ENCODE data around the gene LMO4.
A peak's percentile ranks its signal among the peaks of the same experiment; 100 is the strongest.

Gene LMO4

GRCh38 chr1:87305762-87306161, 22.9 kb upstream of the LMO4 start:
- no peak overlapping the region for H2AFZ ChIP-seq (ENCODE audit: low read depth, low read length)
- peaks cover 10% of the 10 kb centered on the region for H3K27me3 ChIP-seq (ENCODE audit: insufficient read depth, low read length)
- H3K4me1 ChIP-seq (ENCODE audit: insufficient read depth, low read length): peaks cover 3% of the 10 kb centered on the region
- no peak overlapping the region for H3K4me3 ChIP-seq (ENCODE audit: low read length)
- H3K36me3 ChIP-seq (ENCODE audit: insufficient read depth, low read length): no peaks in the 10 kb centered on the region
- no peaks in the 10 kb centered on the region for H3K9me3 ChIP-seq (ENCODE audit: low read length)

- no peaks in the 10 kb centered on the region for H3K9me3 ChIP-seq (ENCODE audit: low read length)
- H3K4me1 ChIP-seq (ENCODE audit: insufficient read depth, low read length): peaks cover 3% of the 10 kb centered on the region
- H2AFZ ChIP-seq (ENCODE audit: low read depth, low read length): no peak overlapping the region
- H3K27me3 ChIP-seq (ENCODE audit: insufficient read depth, low read length): peaks cover 8% of the 10 kb centered on the region
- no peaks in the 10 kb centered on the region for H3K36me3 ChIP-seq (ENCODE audit: insufficient read depth, low read length)
- H3K4me3 ChIP-seq (ENCODE audit: low read length): no peak overlapping the region
Observed at GRCh38 chr1:87307306-87307705, 21.4 kb upstream of the LMO4 start.

GRCh38 chr1:87307931-87308330, 20.7 kb upstream of the LMO4 start:
- Histone ChIP-seq H3K4me1 (ENCODE audit: insufficient read depth, low read length) (peaks cover 3% of the 10 kb centered on the region), H3K36me3 (ENCODE audit: insufficient read depth, low read length) (no peaks in the 10 kb centered on the region), H3K4me3 (ENCODE audit: low read length) (no peak overlapping the region), H3K9me3 (ENCODE audit: low read length) (no peaks in the 10 kb centered on the region), H3K27me3 (ENCODE audit: insufficient read depth, low read length) (peaks cover 8% of the 10 kb centered on the region), H2AFZ (ENCODE audit: low read depth, low read length) (no peak overlapping the region)

GRCh38 chr1:87314091-87314490, 14.6 kb upstream of the LMO4 start:
- H3K36me3 ChIP-seq (ENCODE audit: insufficient read depth, low read length): no peaks in the 10 kb centered on the region
- H3K4me3 ChIP-seq (ENCODE audit: low read length): no peak overlapping the region
- H3K9me3 ChIP-seq (ENCODE audit: low read length): no peaks in the 10 kb centered on the region
- no peak overlapping the region for H2AFZ ChIP-seq (ENCODE audit: low read depth, low read length)
- H3K27me3 ChIP-seq (ENCODE audit: insufficient read depth, low read length): peaks cover 3% of the 10 kb centered on the region
- H3K4me1 ChIP-seq (ENCODE audit: insufficient read depth, low read length): peaks cover 3% of the 10 kb centered on the region

- H3K36me3 ChIP-seq (ENCODE audit: insufficient read depth, low read length): no peaks in the 10 kb centered on the region
- no peak overlapping the region for H3K4me3 ChIP-seq (ENCODE audit: low read length)
Observed at GRCh38 chr1:87318056-87318650, 10.5 kb upstream of the LMO4 start.

GRCh38 chr1:87318806-87319205, 9.9 kb upstream of the LMO4 start:
- no peak overlapping the region for H2AFZ ChIP-seq (ENCODE audit: low read depth, low read length)
- no peaks in the 10 kb centered on the region for H3K27me3 ChIP-seq (ENCODE audit: insufficient read depth, low read length)
- no peak overlapping the region for H3K4me3 ChIP-seq (ENCODE audit: low read length)

More at GRCh38 chr1:87318056-87318650, 10.5 kb upstream of the LMO4 start:
- H2AFZ ChIP-seq (ENCODE audit: low read depth, low read length): no peak overlapping the region
- no peaks in the 10 kb centered on the region for H3K4me1 ChIP-seq (ENCODE audit: insufficient read depth, low read length)
- H3K27me3 ChIP-seq (ENCODE audit: insufficient read depth, low read length): peaks cover under 1% of the 10 kb centered on the region
- H3K9me3 ChIP-seq (ENCODE audit: low read length): no peaks in the 10 kb centered on the region

GRCh38 chr1:87325982-87326738, 2.5 kb upstream of the LMO4 start:
- H3K4me1 ChIP-seq (ENCODE audit: insufficient read depth, low read length): peaks cover 6% of the 10 kb centered on the region
- no peak overlapping the region for H2AFZ ChIP-seq (ENCODE audit: low read depth, low read length)
- no peaks in the 10 kb centered on the region for H3K27me3 ChIP-seq (ENCODE audit: insufficient read depth, low read length)
- H3K36me3 ChIP-seq (ENCODE audit: insufficient read depth, low read length): no peaks in the 10 kb centered on the region
- no peak overlapping the region for H3K4me3 ChIP-seq (ENCODE audit: low read length)
- H3K9me3 ChIP-seq (ENCODE audit: low read length): no peaks in the 10 kb centered on the region

More at GRCh38 chr1:87318806-87319205, 9.9 kb upstream of the LMO4 start:
- no peaks in the 10 kb centered on the region for H3K9me3 ChIP-seq (ENCODE audit: low read length)
- H3K36me3 ChIP-seq (ENCODE audit: insufficient read depth, low read length): no peaks in the 10 kb centered on the region
- H3K4me1 ChIP-seq (ENCODE audit: insufficient read depth, low read length): no peaks in the 10 kb centered on the region

- Histone ChIP-seq H3K36me3 (ENCODE audit: insufficient read depth, low read length) (no peaks in the 10 kb centered on the region), H3K9me3 (ENCODE audit: low read length) (no peaks in the 10 kb centered on the region), H3K4me3 (ENCODE audit: low read length) (peak overlapping the region; percentile 53), H3K4me1 (ENCODE audit: insufficient read depth, low read length) (peaks cover 13% of the 10 kb centered on the region), H3K27me3 (ENCODE audit: insufficient read depth, low read length) (no peaks in the 10 kb centered on the region), H2AFZ (ENCODE audit: low read depth, low read length) (peak overlapping the region; percentile 76)
Observed at GRCh38 chr1:87327376-87328271, 1.1 kb upstream of the LMO4 start.

GRCh38 chr1:87329051-87329525, 408 bp downstream of the LMO4 start:
- H3K36me3 ChIP-seq (ENCODE audit: insufficient read depth, low read length): peaks cover under 1% of the 10 kb centered on the region
- H2AFZ ChIP-seq (ENCODE audit: low read depth, low read length): peak overlapping the region; percentile 85
- H3K27me3 ChIP-seq (ENCODE audit: insufficient read depth, low read length): no peaks in the 10 kb centered on the region
- H3K9me3 ChIP-seq (ENCODE audit: low read length): no peaks in the 10 kb centered on the region
- peaks cover 15% of the 10 kb centered on the region for H3K4me1 ChIP-seq (ENCODE audit: insufficient read depth, low read length)
- peak overlapping the region; percentile 53 for H3K4me3 ChIP-seq (ENCODE audit: low read length)

- no peaks in the 10 kb centered on the region for H3K9me3 ChIP-seq (ENCODE audit: low read length)
- no peaks in the 10 kb centered on the region for H3K27me3 ChIP-seq (ENCODE audit: insufficient read depth, low read length)
- peak overlapping the region; percentile 53 for H3K4me3 ChIP-seq (ENCODE audit: low read length)
- peaks cover 4% of the 10 kb centered on the region for H3K36me3 ChIP-seq (ENCODE audit: insufficient read depth, low read length)
- H3K4me1 ChIP-seq (ENCODE audit: insufficient read depth, low read length): peaks cover 15% of the 10 kb centered on the region
- H2AFZ ChIP-seq (ENCODE audit: low read depth, low read length): peak overlapping the region; percentile 85
Observed at GRCh38 chr1:87329526-87330056, 911 bp downstream of the LMO4 start.

- Histone ChIP-seq H3K4me1 (ENCODE audit: insufficient read depth, low read length) (peaks cover 15% of the 10 kb centered on the region), H2AFZ (ENCODE audit: low read depth, low read length) (peak overlapping the region; percentile 85), H3K36me3 (ENCODE audit: insufficient read depth, low read length) (peaks cover 4% of the 10 kb centered on the region), H3K4me3 (ENCODE audit: low read length) (peak overlapping the region; percentile 53), H3K9me3 (ENCODE audit: low read length) (no peaks in the 10 kb centered on the region), H3K27me3 (ENCODE audit: insufficient read depth, low read length) (no peaks in the 10 kb centered on the region)
Observed at GRCh38 chr1:87330057-87330884, 1.6 kb downstream of the LMO4 start.

- H3K27me3 ChIP-seq (ENCODE audit: insufficient read depth, low read length): no peaks in the 10 kb centered on the region
- H3K9me3 ChIP-seq (ENCODE audit: low read length): no peaks in the 10 kb centered on the region
- H3K4me3 ChIP-seq (ENCODE audit: low read length): peak overlapping the region; percentile 53
- H3K4me1 ChIP-seq (ENCODE audit: insufficient read depth, low read length): peaks cover 15% of the 10 kb centered on the region
- peak overlapping the region; percentile 12 for H2AFZ ChIP-seq (ENCODE audit: low read depth, low read length)
- H3K36me3 ChIP-seq (ENCODE audit: insufficient read depth, low read length): peaks cover 4% of the 10 kb centered on the region
Observed at GRCh38 chr1:87330885-87331364, 2.2 kb downstream of the LMO4 start.
